GM21360 (cell line): ENCODE measurements around the gene AIFM1.

Source experiments
- ATAC-seq: cut with Tn5 transposase; IDR thresholded peaks from one replicate; pipeline ENCODE4 v1.9.1; 2021; ENCODE audit warnings: mild to moderate bottlenecking, moderate library complexity; ENCODE audit not compliant: unreplicated experiment

The AIFM1 gene

GRCh38 chrX:130171446-130172126, 5.9 kb upstream of the AIFM1 start, which contains the start of gene RAB33A:
Gene RAB33A, plus strand, starts transcription at chrX:130171962. Its CDS starts 101 bp downstream, at chrX:130172063.
- ATAC-seq, result no peak

- peak; percentile 75 for ATAC-seq
These were observed 5.3 kb upstream of the AIFM1 start for GRCh38 chrX:130170752-130171445.

GRCh38 chrX:130167040-130167439, 1.4 kb upstream of the AIFM1 start:
- ATAC-seq, result no peak

- no peak for ATAC-seq
These were observed 799 bp upstream of the AIFM1 start for GRCh38 chrX:130166503-130166777.

DNA sequence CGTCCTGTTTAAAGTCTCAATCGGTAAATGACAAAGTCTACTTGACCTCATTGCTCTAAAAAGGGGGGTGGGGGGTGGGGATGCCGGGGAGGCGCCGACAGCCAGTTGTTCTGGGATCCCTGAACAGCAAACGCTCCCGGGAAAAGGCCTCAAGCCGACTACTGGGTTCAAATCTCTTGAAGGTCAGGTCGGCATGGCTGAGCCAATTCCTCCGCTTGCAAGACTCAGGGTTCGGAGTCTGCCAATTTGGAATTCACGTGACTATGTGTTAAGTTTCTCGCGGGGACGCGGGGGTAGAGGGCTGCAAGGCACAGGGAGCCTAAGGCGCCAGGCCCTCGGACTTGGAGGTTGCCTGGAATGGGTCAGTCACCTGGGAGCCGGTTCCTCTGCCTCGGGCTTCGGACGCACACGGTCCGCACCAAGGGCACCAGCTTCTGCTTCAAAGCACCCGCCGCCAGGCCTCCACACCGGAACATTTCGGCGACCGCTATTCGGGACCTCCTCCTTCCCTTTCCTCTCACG, 399 bp downstream of the AIFM1 start:
- peak; percentile 16 for ATAC-seq

GRCh38 chrX:130163398-130163797, 2.2 kb downstream of the AIFM1 start:
- ATAC-seq, result no peak

DNA sequence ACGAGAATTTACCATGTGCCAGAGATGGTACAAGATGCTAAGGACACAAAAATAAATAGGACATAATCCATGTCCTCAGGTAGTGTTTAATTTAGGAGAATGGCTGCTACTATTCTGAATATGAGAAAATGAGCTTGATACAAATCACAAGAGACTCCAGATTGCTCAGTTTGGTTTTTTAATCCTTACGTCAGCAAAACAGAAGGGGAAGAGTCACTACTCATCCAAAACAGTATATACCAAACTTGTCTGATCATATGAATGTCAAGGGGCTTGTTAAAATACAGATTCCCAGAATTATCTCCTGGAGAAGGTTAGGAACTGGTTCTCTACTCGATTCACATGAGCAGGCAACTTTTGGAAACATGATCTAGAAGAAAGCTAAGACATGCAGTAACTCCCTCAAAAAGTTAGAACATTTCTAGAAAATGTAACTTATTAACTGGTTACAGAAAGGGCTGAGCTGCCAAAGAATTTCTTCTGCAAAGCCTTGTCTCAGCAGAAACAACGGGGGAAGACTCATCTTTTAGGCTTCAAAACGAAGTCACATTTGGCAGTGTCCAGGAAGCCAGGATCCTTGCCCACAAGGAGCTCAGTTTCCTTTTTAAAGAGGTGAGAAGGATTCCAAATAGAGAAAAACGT, 3.4 kb downstream of the AIFM1 start:
- no peak for ATAC-seq

- no peak for ATAC-seq
These were observed 5.9 kb downstream of the AIFM1 start for GRCh38 chrX:130159776-130160175.

DNA sequence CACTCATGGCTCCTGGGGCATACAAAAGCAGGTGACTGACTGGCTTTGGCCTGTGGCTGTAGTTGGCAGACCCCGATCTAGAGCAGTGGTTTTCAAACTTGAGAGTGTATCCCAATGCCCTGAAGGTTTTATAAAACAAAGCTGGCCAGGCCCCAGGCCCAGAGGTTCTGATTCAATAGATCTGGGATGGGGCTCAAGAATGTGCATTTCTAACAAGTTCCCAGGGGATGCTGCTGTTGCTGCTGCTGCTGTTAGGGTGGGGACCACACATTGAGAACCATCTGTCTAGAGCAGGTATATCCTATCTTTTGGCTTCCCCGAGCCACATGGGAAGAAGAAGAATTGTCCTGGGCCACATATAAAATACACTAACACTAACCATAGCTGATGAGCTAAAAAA, 7.3 kb downstream of the AIFM1 start:
- no peak for ATAC-seq

DNA sequence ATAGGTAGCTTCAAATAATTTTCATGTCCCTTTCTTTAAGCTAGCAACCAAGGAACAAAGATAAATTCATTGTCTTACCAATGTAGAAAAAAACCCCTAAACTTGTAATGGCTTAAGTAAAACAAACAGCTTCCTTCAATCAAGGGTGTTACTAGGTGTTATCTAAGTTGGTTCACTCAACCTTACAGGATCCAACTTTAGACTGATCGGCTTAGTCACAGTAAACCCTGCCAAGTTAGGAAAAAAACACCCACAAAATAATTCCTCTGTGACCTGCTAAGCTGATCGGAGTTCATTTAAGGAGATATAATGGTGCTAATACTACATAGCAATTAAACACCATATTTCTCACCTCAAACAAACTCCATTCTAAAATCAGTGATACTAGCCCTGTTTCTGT, 10.1 kb downstream of the AIFM1 start:
- no peak for ATAC-seq

DNA sequence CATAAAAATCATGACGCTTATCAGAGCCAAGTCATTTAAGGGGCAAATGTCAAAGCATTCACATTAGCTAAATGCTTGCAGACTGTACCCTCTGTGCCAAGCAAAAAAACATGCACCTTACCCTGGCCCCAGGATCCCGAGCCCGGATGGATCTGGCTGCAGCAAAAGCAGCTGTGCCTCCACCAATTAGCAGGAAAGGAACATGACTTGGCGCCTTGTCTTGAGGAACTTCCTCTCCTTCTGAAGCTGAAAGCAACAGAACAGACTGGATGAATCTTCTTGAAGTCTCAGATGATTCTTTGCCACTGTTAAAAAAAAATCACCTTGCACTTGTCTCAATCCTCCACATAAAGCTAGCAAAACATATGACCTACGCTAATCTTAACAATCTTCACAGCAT, 18.0 kb downstream of the AIFM1 start:
- no peak for ATAC-seq

DNA sequence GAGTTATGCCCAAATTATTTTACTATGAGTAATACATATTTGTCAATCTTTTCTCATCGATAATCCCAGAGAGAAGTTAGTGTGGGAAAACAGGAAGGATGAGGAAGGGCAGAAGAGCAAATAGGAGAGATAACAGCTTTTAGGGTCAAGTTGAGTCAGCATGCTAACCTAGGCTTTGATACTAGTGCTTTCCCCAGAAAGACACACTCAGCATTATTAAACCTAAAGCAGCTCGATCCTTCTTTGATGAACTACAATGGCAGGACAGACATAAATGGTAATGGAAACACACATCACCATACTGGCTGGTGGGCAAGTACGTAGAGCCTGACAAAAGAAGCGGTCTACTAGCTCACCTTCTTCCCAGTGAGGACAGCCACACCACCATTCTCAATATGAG, 20.5 kb downstream of the AIFM1 start:
- no peak for ATAC-seq

- ATAC-seq, result no peak
These were observed 21.1 kb downstream of the AIFM1 start for GRCh38 chrX:130144509-130144908.

- no peak for ATAC-seq
These were observed 26.0 kb downstream of the AIFM1 start for GRCh38 chrX:130139474-130140201.

DNA sequence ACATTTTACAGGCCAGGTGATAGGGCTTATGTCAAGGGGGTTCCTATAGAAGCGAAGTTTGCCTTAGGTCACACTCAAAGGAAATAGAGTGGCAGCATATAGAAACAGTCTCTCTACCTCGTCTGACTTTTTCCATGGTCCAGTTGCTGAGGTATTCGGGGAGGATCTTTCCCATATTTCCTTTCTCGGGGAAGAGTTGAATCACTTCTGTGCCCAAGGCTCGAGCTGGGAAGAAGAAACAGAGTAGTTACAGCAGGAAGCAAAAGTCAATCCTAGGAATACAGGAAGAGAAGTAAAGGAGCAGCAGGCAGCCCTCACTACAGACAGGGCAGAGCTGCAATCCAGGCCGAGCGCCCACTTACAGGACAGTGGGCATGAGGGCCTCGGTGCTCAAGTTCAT, 28.7 kb downstream of the AIFM1 start:
- no peak for ATAC-seq

GRCh38 chrX:130136496-130136895, 29.1 kb downstream of the AIFM1 start:
- ATAC-seq, result no peak

DNA sequence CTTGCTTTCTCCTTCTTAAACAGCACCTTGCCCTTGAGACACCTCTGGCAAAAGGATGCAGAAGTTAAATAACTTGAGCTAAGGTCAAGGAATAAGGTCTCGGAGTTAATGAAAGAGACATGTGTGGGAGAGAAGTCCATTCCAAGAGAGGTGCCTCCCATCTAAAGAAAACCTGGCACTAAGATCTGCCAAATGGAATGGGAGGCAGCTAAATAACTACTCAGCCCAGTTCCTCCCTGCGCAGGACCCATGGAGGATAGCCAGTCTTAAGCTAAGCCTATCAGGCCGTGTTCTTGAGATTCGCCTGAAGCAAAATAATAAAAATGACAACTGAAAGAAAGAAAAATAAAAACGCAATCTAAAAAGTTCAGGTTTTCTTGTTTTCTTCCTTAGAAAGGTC, 34.7 kb downstream of the AIFM1 start:
- ATAC-seq, result no peak

- no peak for ATAC-seq
These were observed 40.4 kb downstream of the AIFM1 start for GRCh38 chrX:130125091-130125874.

- no peak for ATAC-seq
These were observed 41.1 kb downstream of the AIFM1 start for GRCh38 chrX:130124577-130124976.

DNA sequence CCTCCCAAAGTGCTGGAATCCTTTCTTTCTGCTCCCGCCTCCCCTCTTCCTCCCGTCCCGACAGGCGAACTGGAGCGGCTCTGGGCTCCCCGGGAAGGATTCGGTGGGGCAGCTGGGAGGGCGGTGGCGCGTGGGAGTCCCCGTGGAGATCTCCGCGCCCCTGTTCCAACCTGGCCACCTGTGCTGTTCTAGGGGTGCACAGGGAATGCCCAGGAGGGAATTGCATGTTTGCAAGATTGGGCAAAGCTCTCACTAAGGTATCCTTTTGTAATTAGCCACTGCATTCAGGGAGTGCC, 44.2 kb downstream of the AIFM1 start:
- no peak for ATAC-seq
